ENCODE data around the gene TNS3.

Gene TNS3

DNA sequence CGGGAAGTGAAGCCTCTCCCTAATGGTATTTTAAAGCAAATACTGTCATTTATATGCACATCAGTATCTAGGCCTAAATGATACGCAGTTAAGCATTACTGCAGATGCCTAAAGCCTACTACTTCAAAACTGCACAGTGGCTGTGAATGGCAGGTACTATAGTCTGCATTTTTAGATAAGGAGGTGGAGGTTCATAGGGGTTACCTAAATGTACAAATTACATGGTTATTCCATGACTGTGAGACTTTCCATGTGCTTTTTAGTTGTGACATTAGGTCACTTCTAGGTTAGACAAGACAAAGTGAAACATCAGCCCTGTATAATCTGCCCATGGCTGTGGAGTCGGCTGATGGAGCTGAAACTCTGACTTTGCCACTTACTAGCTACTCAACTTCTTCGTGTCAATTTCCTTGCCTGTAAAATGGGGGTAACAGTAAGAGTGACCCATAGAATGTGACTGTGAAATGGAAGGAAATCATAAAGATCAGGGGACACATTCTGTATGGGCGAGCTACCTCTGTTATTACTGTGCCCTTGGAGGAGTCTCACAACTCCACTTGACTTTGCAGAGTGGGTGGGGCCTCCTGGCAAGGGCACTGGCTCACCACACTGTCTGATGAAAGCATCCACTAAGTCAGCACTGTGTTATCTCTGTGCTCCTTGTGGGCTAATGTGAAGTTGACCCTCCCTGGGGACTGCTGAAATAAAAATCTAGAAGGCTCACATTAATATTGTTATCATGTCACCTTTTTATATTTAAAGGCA is 239.4 kb downstream of the TNS3 start:
- TF ChIP-seq GABPA (IDR thresholded peaks at IDR 0.05; ENCODE audit: low read depth) (no peak), SPI1 (IDR thresholded peaks at IDR 0.05; ENCODE audit: borderline replicate concordance, low read depth) (no peak), POLR2AphosphoS5 (IDR thresholded peaks at IDR 0.05; ENCODE audit: low read depth) (no peak)
- TF ChIP-seq, protein P1, sequence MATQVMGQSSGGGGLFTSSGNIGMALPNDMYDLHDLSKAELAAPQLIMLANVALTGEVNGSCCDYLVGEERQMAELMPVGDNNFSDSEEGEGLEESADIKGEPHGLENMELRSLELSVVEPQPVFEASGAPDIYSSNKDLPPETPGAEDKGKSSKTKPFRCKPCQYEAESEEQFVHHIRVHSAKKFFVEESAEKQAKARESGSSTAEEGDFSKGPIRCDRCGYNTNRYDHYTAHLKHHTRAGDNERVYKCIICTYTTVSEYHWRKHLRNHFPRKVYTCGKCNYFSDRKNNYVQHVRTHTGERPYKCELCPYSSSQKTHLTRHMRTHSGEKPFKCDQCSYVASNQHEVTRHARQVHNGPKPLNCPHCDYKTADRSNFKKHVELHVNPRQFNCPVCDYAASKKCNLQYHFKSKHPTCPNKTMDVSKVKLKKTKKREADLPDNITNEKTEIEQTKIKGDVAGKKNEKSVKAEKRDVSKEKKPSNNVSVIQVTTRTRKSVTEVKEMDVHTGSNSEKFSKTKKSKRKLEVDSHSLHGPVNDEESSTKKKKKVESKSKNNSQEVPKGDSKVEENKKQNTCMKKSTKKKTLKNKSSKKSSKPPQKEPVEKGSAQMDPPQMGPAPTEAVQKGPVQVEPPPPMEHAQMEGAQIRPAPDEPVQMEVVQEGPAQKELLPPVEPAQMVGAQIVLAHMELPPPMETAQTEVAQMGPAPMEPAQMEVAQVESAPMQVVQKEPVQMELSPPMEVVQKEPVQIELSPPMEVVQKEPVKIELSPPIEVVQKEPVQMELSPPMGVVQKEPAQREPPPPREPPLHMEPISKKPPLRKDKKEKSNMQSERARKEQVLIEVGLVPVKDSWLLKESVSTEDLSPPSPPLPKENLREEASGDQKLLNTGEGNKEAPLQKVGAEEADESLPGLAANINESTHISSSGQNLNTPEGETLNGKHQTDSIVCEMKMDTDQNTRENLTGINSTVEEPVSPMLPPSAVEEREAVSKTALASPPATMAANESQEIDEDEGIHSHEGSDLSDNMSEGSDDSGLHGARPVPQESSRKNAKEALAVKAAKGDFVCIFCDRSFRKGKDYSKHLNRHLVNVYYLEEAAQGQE (IDR thresholded peaks at IDR 0.05; ENCODE audit: insufficient replicate concordance, low read depth): no peak
- TF ChIP-seq, protein P2, sequence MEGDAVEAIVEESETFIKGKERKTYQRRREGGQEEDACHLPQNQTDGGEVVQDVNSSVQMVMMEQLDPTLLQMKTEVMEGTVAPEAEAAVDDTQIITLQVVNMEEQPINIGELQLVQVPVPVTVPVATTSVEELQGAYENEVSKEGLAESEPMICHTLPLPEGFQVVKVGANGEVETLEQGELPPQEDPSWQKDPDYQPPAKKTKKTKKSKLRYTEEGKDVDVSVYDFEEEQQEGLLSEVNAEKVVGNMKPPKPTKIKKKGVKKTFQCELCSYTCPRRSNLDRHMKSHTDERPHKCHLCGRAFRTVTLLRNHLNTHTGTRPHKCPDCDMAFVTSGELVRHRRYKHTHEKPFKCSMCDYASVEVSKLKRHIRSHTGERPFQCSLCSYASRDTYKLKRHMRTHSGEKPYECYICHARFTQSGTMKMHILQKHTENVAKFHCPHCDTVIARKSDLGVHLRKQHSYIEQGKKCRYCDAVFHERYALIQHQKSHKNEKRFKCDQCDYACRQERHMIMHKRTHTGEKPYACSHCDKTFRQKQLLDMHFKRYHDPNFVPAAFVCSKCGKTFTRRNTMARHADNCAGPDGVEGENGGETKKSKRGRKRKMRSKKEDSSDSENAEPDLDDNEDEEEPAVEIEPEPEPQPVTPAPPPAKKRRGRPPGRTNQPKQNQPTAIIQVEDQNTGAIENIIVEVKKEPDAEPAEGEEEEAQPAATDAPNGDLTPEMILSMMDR (IDR thresholded peaks at IDR 0.05; ENCODE audit: insufficient read depth, low read length): no peak
- no peak for DNase-seq (ENCODE audit: low read depth in 1 of 2, low spot score in 1 of 2)
- Histone ChIP-seq H3K4me3 (replicated peaks; ENCODE audit: insufficient read depth, low read length) (no peak overlapping the region), H3K27ac (replicated peaks) (no peak overlapping the region), H3K27me3 (ENCODE audit: insufficient read depth, poor library complexity, severe bottlenecking) (no peaks in the 10 kb centered on the region)

GRCh38 chr7:47340517-47340916 is 241.4 kb downstream of the TNS3 start:
- TF ChIP-seq GABPA (IDR thresholded peaks at IDR 0.05; ENCODE audit: low read depth) (no peak), POLR2AphosphoS5 (IDR thresholded peaks at IDR 0.05; ENCODE audit: low read depth) (no peak), SPI1 (IDR thresholded peaks at IDR 0.05; ENCODE audit: borderline replicate concordance, low read depth) (no peak)
- TF ChIP-seq, protein P1 (IDR thresholded peaks at IDR 0.05; ENCODE audit: insufficient replicate concordance, low read depth): no peak
- TF ChIP-seq, protein P2 (IDR thresholded peaks at IDR 0.05; ENCODE audit: insufficient read depth, low read length): no peak
- no peak for DNase-seq (ENCODE audit: low read depth in 1 of 2, low spot score in 1 of 2)
- H3K27me3 ChIP-seq (ENCODE audit: insufficient read depth, poor library complexity, severe bottlenecking): no peaks in the 10 kb centered on the region
- H3K4me3 ChIP-seq (replicated peaks; ENCODE audit: insufficient read depth, low read length): no peak overlapping the region
- no peak overlapping the region for H3K27ac ChIP-seq (replicated peaks)

DNA sequence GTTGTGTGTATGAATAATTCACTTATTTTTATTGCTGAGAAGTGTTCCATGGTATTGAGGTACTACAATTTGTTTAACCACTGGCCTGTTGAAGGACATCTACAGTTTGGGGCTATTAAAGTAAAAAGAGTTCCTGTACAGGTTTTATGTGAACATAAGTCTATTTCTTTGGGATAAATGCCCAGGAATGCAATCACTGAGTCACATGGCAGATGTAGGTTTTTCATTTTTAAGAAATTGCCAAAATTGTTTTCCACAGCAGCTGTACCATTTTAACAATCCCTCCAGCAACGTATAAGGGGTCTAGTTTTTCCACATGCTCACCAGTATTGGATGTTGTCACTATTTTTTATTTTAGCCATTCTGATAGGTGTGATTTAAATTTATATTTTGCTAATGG is 243.9 kb downstream of the TNS3 start:
- DNase-seq (ENCODE audit: low read depth in 1 of 2, low spot score in 1 of 2): no peak
- no peak overlapping the region for H3K27ac ChIP-seq (replicated peaks)
- no peak for TF ChIP-seq GABPA (IDR thresholded peaks at IDR 0.05; ENCODE audit: low read depth)
- TF ChIP-seq SPI1 (IDR thresholded peaks at IDR 0.05; ENCODE audit: borderline replicate concordance, low read depth): no peak
- TF ChIP-seq, protein P2 (IDR thresholded peaks at IDR 0.05; ENCODE audit: insufficient read depth, low read length): no peak
- TF ChIP-seq, protein P1 (IDR thresholded peaks at IDR 0.05; ENCODE audit: insufficient replicate concordance, low read depth): no peak
- TF ChIP-seq POLR2AphosphoS5 (IDR thresholded peaks at IDR 0.05; ENCODE audit: low read depth): no peak
- no peaks in the 10 kb centered on the region for H3K27me3 ChIP-seq (ENCODE audit: insufficient read depth, poor library complexity, severe bottlenecking)
- H3K4me3 ChIP-seq (replicated peaks; ENCODE audit: insufficient read depth, low read length): no peak overlapping the region

All from HL-60 (cell line).